Kidney (tissue), 14 donors: Measurements from ENCODE around the gene TNFRSF18. TPM values are rescaled to one million over a fixed set of nuclear protein-coding genes. Genes with fewer than 3 reads are reported as not detected.

Experiments used
- DNase-seq, 5 donors: peaks; one replicate each; pipeline ENCODE4 v3.0.0-alpha.2; 2013 to 2020
- FAIRE-seq: peaks from 2 replicates; lab custom pipeline; 2012; peaks lifted over from hg19 to GRCh38; lab: Jason Lieb, UNC
- H3K27ac ChIP-seq, 2 donors: one replicate each; pipeline ENCODE4 v1.7.0; 2013; ENCODE audit warnings: low read depth in 2 of 2, low read length in 2 of 2, inconsistent platforms in 1 of 2
- H3K27me3 ChIP-seq: one replicate; pipeline ENCODE4 v1.7.1; 2013; ENCODE audit warnings: low read length, inconsistent platforms; ENCODE audit not compliant: control insufficient read depth, insufficient read depth
- H3K36me3 ChIP-seq, 3 donors: one replicate each; pipeline versions ENCODE4 v1.7.0 to v1.7.1; 2013; ENCODE audit warnings: low read length in 3 of 3, control low read depth in 1 of 3, inconsistent platforms in 1 of 3; ENCODE audit not compliant: insufficient read depth in 3 of 3, control insufficient read depth in 2 of 3
- H3K4me1 ChIP-seq, 3 donors: one replicate each; pipeline versions ENCODE4 v1.7.0 to v1.7.1; 2013; ENCODE audit warnings: low read length in 3 of 3, inconsistent platforms in 1 of 3, low read depth in 1 of 3; ENCODE audit not compliant: control insufficient read depth in 2 of 3, insufficient read depth in 2 of 3
- H3K4me3 ChIP-seq, 3 donors: one replicate each; pipeline versions ENCODE4 v1.7.0 to v1.8.1; 2013; ENCODE audit warnings: low read length in 3 of 3, control low read depth in 1 of 3, inconsistent platforms in 1 of 3
- H3K9ac ChIP-seq, 3 donors: one replicate each; pipeline versions ENCODE4 v1.7.0 to v1.7.1; 2013; ENCODE audit warnings: low read length in 3 of 3, control low read depth in 1 of 3, inconsistent platforms in 1 of 3
- H3K9me3 ChIP-seq, 3 donors: one replicate each; pipeline versions ENCODE4 v1.7.0 to v1.7.1; 2013; ENCODE audit warnings: low read length in 3 of 3, control low read depth in 1 of 3, inconsistent platforms in 1 of 3; ENCODE audit not compliant: control insufficient read depth in 2 of 3, insufficient read depth in 1 of 3
- intact Hi-C: fragments of 100-400 bp; cut with DNase I; formaldehyde crosslinking; loops from one replicate; pipeline ENCODE4 v1.11.1; 2022
- polyA plus RNA-seq: library from polyadenylated mRNA; stranded (reverse); fragments of 350-450 nt; fragmentation: Illumina TruSeq; extraction: RNeasy Lipid Tissue Mini Kit (QIAGEN cat#74804); gene quantifications from one replicate; pipeline ENCODE4 v1.2.3, GENCODE V29; 2014; ENCODE audit warnings: low read depth, low replicate concordance; ENCODE audit not compliant: insufficient read depth
- total RNA-seq: library from RNA; stranded (reverse); fragmentation: NEBNext Ultra II Directional; extraction: Animal tissue kit (Norgen Biotek cat#: 25700); gene quantifications from one replicate; pipeline ENCODE4 v1.2.1, GENCODE V29; 2021
- TF ChIP-seq, protein P1 (sequence below): IDR thresholded peaks from 3 replicates; pipeline ENCODE4 v1.5.1; 2012; ENCODE audit warnings: mild to moderate bottlenecking, moderate library complexity, borderline replicate concordance; ENCODE audit not compliant: insufficient read depth; ENCODE audit errors: extremely low read depth
- donor health status: control.
- donor health status: control.
- donor health status: control.
- donor health status: control.
- donor health status: control.
- donor health status: DM: yes; HTN: yes; CAD: no.
- donor health status: Normal renal cell carcinoma (clear cell type).

TNFRSF18 gene
- total and polyA plus RNA-seq, 2 donors from 2014 or later = 8.1 TPM; not detected in 1

DNA sequence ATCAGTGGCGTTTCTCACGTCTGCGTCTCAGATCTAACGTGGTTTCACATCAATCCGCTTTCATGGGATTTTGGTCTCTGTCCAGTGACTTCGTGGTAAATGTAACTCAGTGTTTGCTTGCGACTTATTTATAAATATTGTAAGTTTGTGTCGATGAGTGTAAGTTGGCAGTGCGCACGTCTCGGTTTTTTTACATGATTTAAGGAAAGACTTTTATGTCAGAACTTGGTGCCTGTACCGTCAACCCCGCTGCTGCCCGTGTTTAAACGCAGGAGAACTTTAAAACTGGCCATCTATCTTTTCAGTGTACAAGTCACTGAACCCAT lies 27.1 kb upstream of the TNFRSF18 start:
- Histone ChIP-seq H3K36me3 (peaks cover 0 to 3% (median 0%) of the 10 kb centered on the region in 3 donors), H3K27ac (no peak overlapping the region), H3K9me3 (no peaks in the 10 kb centered on the region), H3K4me1 (peaks cover 0 to 25% (median 12%) of the 10 kb centered on the region in 3 donors), H3K4me3 (no peak overlapping the region), H3K9ac (no peak overlapping the region), H3K27me3 (no peaks in the 10 kb centered on the region)
- TF ChIP-seq, protein P1, sequence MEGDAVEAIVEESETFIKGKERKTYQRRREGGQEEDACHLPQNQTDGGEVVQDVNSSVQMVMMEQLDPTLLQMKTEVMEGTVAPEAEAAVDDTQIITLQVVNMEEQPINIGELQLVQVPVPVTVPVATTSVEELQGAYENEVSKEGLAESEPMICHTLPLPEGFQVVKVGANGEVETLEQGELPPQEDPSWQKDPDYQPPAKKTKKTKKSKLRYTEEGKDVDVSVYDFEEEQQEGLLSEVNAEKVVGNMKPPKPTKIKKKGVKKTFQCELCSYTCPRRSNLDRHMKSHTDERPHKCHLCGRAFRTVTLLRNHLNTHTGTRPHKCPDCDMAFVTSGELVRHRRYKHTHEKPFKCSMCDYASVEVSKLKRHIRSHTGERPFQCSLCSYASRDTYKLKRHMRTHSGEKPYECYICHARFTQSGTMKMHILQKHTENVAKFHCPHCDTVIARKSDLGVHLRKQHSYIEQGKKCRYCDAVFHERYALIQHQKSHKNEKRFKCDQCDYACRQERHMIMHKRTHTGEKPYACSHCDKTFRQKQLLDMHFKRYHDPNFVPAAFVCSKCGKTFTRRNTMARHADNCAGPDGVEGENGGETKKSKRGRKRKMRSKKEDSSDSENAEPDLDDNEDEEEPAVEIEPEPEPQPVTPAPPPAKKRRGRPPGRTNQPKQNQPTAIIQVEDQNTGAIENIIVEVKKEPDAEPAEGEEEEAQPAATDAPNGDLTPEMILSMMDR = no peak
- DNase-seq = no peak
- no peak for FAIRE-seq
- intact Hi-C loops = loop anchor here (10.0 kb wide), 1 partner anchor 109 kb away; no protein-coding TSS in a partner anchor

DNA sequence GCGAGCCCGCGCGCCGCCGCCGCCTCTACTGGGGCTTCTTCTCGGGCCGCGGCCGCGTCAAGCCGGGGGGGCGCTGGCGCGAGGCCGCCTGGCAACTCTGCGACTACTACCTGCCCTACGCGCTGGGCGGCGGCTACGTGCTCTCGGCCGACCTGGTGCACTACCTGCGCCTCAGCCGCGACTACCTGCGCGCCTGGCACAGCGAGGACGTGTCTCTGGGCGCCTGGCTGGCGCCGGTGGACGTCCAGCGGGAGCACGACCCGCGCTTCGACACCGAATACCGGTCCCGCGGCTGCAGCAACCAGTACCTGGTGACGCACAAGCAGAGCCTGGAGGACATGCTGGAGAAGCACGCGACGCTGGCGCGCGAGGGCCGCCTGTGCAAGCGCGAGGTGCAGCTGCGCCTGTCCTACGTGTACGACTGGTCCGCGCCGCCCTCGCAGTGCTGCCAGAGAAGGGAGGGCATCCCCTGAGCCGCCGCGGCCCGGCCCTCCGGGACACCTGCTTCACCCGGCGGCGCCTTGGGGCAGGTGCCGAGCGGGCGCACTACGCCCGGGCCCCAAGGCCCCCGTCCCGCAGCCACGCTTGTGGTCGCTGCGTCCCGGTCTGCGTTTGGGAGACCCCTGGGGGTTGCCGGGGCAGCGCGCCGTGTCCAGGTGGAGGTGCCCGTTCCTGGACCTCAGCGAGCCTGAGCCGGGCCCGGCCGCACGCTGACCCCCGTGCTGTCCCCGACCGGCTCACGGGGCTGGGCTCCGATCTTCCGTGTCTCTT lies 26.6 kb upstream of the TNFRSF18 start:
- Histone ChIP-seq H3K27me3 (no peaks in the 10 kb centered on the region), H3K27ac (no peak overlapping the region), H3K4me1 (peaks cover 0 to 25% (median 12%) of the 10 kb centered on the region in 3 donors), H3K4me3 (peak overlapping the region in 1 of 3 donors; percentile 25), H3K9ac (no peak overlapping the region), H3K9me3 (no peaks in the 10 kb centered on the region), H3K36me3 (peaks cover 0 to 6% (median 0%) of the 10 kb centered on the region in 3 donors)
- intact Hi-C loops = loop anchor here (10.0 kb wide), 1 partner anchor 108 kb away; no protein-coding TSS in a partner anchor
- peak in 1 of 5 donors; percentile 74 for DNase-seq
- FAIRE-seq = no peak
- TF ChIP-seq, protein P1 = no peak

DNA sequence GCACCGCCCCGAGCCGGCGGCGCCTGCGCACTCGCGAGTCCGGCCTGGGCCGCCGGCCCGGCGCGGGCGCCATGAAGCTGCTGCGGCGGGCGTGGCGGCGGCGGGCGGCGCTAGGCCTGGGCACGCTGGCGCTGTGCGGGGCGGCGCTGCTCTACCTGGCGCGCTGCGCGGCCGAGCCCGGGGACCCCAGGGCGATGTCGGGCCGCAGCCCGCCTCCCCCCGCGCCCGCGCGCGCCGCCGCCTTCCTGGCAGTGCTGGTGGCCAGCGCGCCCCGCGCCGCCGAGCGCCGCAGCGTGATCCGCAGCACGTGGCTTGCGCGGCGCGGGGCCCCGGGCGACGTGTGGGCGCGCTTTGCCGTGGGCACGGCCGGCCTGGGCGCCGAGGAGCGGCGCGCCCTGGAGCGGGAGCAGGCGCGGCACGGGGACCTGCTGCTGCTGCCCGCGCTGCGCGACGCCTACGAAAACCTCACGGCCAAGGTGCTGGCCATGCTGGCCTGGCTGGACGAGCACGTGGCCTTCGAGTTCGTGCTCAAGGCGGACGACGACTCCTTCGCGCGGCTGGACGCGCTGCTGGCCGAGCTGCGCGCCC lies 25.9 kb upstream of the TNFRSF18 start, which contains the start of gene B3GALT6:
B3GALT6 (plus strand) TSS at position 30 of the 588 bp plus-strand sequence; CDS start at position 72, 42 bp downstream.
- Histone ChIP-seq H3K9me3 (no peaks in the 10 kb centered on the region), H3K27ac (peak within 1 kb of the TSS; percentile 69 to 82), H3K27me3 (no peaks in the 10 kb centered on the region), H3K4me3 (peak within 1 kb of the TSS; percentile 79 to 98 (median 93)), H3K9ac (peak within 1 kb of the TSS; percentile 48 to 99 (median 85)), H3K4me1 (peaks cover 0 to 25% (median 12%) of the 10 kb centered on the region in 3 donors), H3K36me3 (peaks cover 0 to 6% (median 6%) of the 10 kb centered on the region in 3 donors)
- intact Hi-C loops = loop anchor here (10.0 kb wide), 1 partner anchor 108 kb away; no protein-coding TSS in a partner anchor
- TF ChIP-seq, protein P1 = no peak
- DNase-seq (peak in 3 of 5 donors; percentile 35 to 82 (median 79)), FAIRE-seq (no peak)
